Right cardiac atrium (tissue), 5 donors: Measurements from ENCODE around the gene DCDC2C. TPM values are rescaled to one million over a fixed set of nuclear protein-coding genes. Genes with fewer than 3 reads are reported as not detected.

Experiments used
- ATAC-seq, 2 donors: fragments of 200-7000 bp; cut with Tn5 transposase; one replicate each; pipeline versions ENCODE4 v1.8.0 to v1.9.1; 2020; ENCODE audit warnings: moderate library complexity in 2 of 2, mild to moderate bottlenecking in 1 of 2
- DNase-seq, 3 donors: peaks; one replicate each; pipeline ENCODE4 v3.0.0-alpha.2; 2020
- H3K27ac ChIP-seq: one replicate; pipeline ENCODE4 v1.5.1; 2013; ENCODE audit warnings: mild to moderate bottlenecking, low read length, control low read depth, moderate library complexity
- H3K27me3 ChIP-seq: one replicate; pipeline ENCODE4 v1.6.1; 2013; ENCODE audit not compliant: control insufficient read depth, insufficient read depth
- H3K4me1 ChIP-seq: one replicate; pipeline ENCODE4 v1.6.1; 2013; ENCODE audit warnings: low read length; ENCODE audit not compliant: control insufficient read depth, insufficient read depth
- H3K4me3 ChIP-seq: one replicate; pipeline ENCODE4 v1.5.1; 2013; ENCODE audit warnings: low read length, control low read depth
- H3K9me3 ChIP-seq: one replicate; pipeline ENCODE4 v1.6.1; 2013; ENCODE audit warnings: low read length; ENCODE audit not compliant: control insufficient read depth
- WGBS: extraction: QIAGEN DNeasy Blood & Tissue Kit; methylation state at CpG from one replicate; pipeline ENCODE4 v1.1.7; 2013; 5-methylcytosine and 5-hydroxymethylcytosine counted together
- intact Hi-C, 4 donors: fragments of 100-400 bp; cut with DNase I; formaldehyde crosslinking; loops; one replicate each; pipeline versions ENCODE4 v1.11.0 to v1.14.0; 2022 to 2023
- polyA plus RNA-seq: library from polyadenylated mRNA; stranded (reverse); fragments of 200-250 nt; gene quantifications from one replicate; pipeline ENCODE4 v1.2.3, GENCODE V29; 2013
- total RNA-seq, 4 donors: library from RNA; stranded (reverse); fragmentation: NEBNext Ultra II Directional; extraction: Animal tissue kit (Norgen Biotek cat#: 25700); gene quantifications; one replicate each; pipeline ENCODE4 v1.2.1, GENCODE V29; 2021
- donor health status: healthy with polysubstance abuse.
- donor health status: DM: no; HTN: yes; CAD: no.
- donor health status: DM: no; HTN: no; CAD: no.
- donor health status: DM: no; HTN: yes; CAD: no; lungs with severe emphysema.
- donor health status: DM: yes; HTN: yes; CAD: no.

The DCDC2C gene
- total and polyA plus RNA-seq, 5 donors, result not detected

DNA sequence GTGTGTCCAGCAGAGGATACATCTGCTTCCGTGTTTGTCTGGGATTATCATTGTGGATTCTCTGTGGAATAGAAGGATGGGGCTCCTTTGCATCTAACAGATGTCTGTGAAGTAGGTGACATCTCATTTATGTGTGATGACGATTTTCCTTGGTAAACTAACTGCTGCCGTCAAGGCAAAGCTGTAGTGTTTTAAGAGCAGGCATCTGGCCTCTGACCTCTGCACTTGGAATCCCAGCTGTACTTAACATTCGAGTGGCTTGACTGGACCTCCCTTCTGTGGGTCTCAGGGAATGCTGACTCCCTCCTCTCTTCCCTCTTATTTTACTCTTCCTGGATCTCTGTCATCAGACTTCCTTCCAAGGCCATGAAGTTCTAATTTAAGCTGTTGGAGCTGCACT is 56.4 kb downstream of the DCDC2C start:
- Histone ChIP-seq H3K9me3 (no peaks in the 10 kb centered on the region), H3K4me1 (no peaks in the 10 kb centered on the region), H3K4me3 (no peak overlapping the region), H3K27me3 (no peaks in the 10 kb centered on the region), H3K27ac (no peak overlapping the region)
- intact Hi-C loops, result no loop called here
- 39% methylated on average over 4 of the region's 4 CpGs for WGBS
- DNase-seq, result no peak
- ATAC-seq, result no peak

GRCh38 chr2:3761272-3761671 is 57.9 kb downstream of the DCDC2C start:
- Histone ChIP-seq H3K9me3 (no peaks in the 10 kb centered on the region), H3K4me3 (no peak overlapping the region), H3K4me1 (no peaks in the 10 kb centered on the region), H3K27me3 (no peaks in the 10 kb centered on the region), H3K27ac (no peak overlapping the region)
- ATAC-seq (no peak), DNase-seq (no peak)
- intact Hi-C loops, result no loop called here
- whole genome bisulfite sequencing, result 88% methylated on average over 5 of the region's 5 CpGs

- no peak overlapping the region for H3K27ac ChIP-seq
These were observed 59.5 kb downstream of the DCDC2C start for GRCh38 chr2:3762771-3763447.

GRCh38 chr2:3766824-3767223 is 63.4 kb downstream of the DCDC2C start:
- Histone ChIP-seq H3K4me1 (no peaks in the 10 kb centered on the region), H3K27me3 (no peaks in the 10 kb centered on the region), H3K9me3 (no peaks in the 10 kb centered on the region), H3K27ac (no peak overlapping the region), H3K4me3 (no peak overlapping the region)
- intact Hi-C loops, result no loop called here
- WGBS, result 86% methylated on average over 14 of the region's 14 CpGs
- ATAC-seq (no peak), DNase-seq (no peak)

More at GRCh38 chr2:3762771-3763447, 59.5 kb downstream of the DCDC2C start:
- DNase-seq (no peak), ATAC-seq (no peak)
- 82% methylated on average over 14 of the region's 14 CpGs for WGBS
- Histone ChIP-seq H3K9me3 (no peaks in the 10 kb centered on the region), H3K27me3 (no peaks in the 10 kb centered on the region), H3K4me1 (no peaks in the 10 kb centered on the region), H3K4me3 (no peak overlapping the region)
- intact Hi-C loops, result no loop called here

- Histone ChIP-seq H3K27me3 (no peaks in the 10 kb centered on the region), H3K9me3 (no peaks in the 10 kb centered on the region), H3K27ac (no peak overlapping the region), H3K4me3 (no peak overlapping the region), H3K4me1 (no peaks in the 10 kb centered on the region)
- intact Hi-C loops, result no loop called here
- no peak for DNase-seq
- 87% methylated on average over 21 of the region's 21 CpGs for whole genome bisulfite sequencing
- ATAC-seq, result no peak
These were observed 65.8 kb downstream of the DCDC2C start for GRCh38 chr2:3768960-3769765.

DNA sequence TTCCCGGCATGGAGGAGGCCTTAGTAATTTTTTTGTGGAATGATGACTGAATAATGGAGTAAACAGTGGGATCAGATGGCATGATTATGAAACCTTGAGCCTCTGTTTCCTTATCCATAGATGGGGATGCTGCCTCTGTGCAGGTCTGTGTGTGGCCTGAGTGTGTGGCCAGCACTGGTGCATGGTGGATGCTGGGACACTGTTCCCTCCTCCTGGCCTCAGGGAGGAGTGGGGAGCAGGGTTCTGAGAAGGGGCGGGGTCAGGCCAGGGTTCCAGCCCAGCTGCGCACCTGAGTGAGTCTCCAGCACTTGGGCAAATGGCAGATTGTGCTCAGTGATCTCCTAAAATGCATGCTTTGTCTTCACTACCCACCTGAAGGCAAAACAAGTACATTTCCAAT is 66.4 kb downstream of the DCDC2C start:
- Histone ChIP-seq H3K9me3 (no peaks in the 10 kb centered on the region), H3K4me1 (no peaks in the 10 kb centered on the region), H3K27ac (no peak overlapping the region), H3K4me3 (no peak overlapping the region), H3K27me3 (no peaks in the 10 kb centered on the region)
- DNase-seq (no peak), ATAC-seq (no peak)
- intact Hi-C loops, result no loop called here
- 86% methylated on average over 3 of the region's 3 CpGs for WGBS

DNA sequence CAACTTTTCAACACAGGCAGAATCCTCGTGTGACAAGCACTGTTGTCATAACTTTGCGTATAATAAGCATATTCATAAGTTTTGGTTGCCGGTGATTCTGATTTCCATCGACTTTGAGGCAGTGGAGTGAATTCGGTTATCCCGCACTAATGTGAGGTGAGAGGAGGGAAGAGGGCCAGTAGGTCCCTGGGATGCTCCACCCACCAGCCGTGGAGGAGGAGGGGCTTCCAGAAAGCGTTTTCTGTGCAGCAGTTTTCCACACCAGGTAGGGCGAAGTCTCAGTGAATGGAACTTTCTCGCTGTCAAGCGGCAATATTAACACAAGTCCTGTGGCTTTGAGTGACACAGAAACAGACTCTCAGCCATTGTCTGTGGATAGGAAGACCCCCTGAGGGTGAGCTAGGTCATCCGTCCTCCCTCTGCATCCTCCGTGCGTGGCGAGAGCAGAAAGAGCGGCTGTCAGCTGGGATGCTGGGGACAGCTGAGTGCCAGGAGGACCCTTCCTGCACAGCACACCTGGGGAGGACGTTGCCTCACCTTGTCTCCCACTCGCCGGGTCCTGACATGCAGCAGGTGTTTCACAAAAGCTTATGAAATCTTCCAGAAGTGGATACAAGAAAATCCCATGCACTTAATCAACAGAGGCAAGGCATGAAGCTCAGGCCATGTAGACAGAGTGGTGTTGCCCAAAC is 67.5 kb downstream of the DCDC2C start:
- no peaks in the 10 kb centered on the region for H3K4me1 ChIP-seq
- ATAC-seq (no peak), DNase-seq (no peak)
- H3K4me3 ChIP-seq, result no peak overlapping the region
- no peak overlapping the region for H3K27ac ChIP-seq
- WGBS, result 78% methylated on average over 19 of the region's 19 CpGs
- H3K27me3 ChIP-seq, result no peaks in the 10 kb centered on the region
- intact Hi-C loops, result no loop called here
- no peaks in the 10 kb centered on the region for H3K9me3 ChIP-seq

DNA sequence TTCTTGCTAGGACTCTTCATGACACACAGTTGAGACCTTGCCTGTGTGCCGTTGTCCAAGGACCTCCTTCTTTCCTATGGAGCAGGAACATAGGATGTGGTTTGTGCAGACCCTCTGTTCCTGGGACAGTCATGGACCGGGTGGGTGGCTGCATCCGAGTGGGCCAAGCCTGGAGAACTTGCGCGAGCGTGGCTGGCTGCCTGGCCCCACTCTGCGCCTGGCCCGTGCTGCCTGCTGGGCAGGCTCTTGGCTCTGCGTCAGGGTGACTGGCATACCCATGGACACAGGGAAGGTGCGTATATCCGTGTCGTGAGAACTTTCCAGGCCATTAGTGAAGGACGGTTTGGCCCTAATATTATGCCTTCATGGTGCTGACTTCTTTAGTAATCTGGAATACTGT is 68.2 kb downstream of the DCDC2C start:
- no peaks in the 10 kb centered on the region for H3K4me1 ChIP-seq
- no peak overlapping the region for H3K4me3 ChIP-seq
- no peak overlapping the region for H3K27ac ChIP-seq
- ATAC-seq (no peak), DNase-seq (no peak)
- intact Hi-C loops, result no loop called here
- H3K9me3 ChIP-seq, result no peaks in the 10 kb centered on the region
- H3K27me3 ChIP-seq, result no peaks in the 10 kb centered on the region
- 82% methylated on average over 13 of the region's 13 CpGs for WGBS

- Histone ChIP-seq H3K27ac (no peak overlapping the region), H3K9me3 (no peaks in the 10 kb centered on the region), H3K4me1 (no peaks in the 10 kb centered on the region), H3K27me3 (no peaks in the 10 kb centered on the region), H3K4me3 (no peak overlapping the region)
- ATAC-seq (no peak), DNase-seq (no peak)
- 66% methylated on average over 12 of the region's 12 CpGs for WGBS
- intact Hi-C loops, result no loop called here
These were observed 71.0 kb downstream of the DCDC2C start for GRCh38 chr2:3774336-3774735.

DNA sequence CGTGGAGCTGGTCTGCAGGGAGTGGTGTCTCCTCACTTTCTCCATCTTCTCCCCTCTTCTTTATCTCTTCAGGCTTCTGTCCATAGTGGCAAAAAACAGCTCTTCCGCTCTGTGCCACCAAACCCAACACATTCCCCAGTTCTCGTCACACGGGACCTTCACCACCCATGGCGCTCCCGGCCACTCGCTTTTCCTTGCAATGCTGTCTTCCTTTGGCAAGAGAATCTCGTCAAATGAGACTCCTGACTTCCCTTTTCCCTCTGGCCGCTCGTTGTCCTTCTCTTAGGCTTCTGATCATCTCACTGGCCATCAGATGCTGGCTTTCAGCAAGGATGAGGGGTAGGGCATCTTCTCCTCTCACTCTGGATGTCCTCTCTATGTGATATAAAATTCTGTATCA is 72.9 kb downstream of the DCDC2C start:
- intact Hi-C loops, result loop anchor here in 1 of 4 donors (5.0 kb wide), 1 partner anchor 49 kb away; no protein-coding TSS in a partner anchor
- H3K27ac ChIP-seq, result no peak overlapping the region
- no peaks in the 10 kb centered on the region for H3K27me3 ChIP-seq
- WGBS, result 90% methylated on average over 10 of the region's 10 CpGs
- H3K4me3 ChIP-seq, result no peak overlapping the region
- DNase-seq (no peak), ATAC-seq (no peak)
- H3K9me3 ChIP-seq, result no peaks in the 10 kb centered on the region
- no peaks in the 10 kb centered on the region for H3K4me1 ChIP-seq

- no peaks in the 10 kb centered on the region for H3K9me3 ChIP-seq
- H3K27ac ChIP-seq, result no peak overlapping the region
- H3K4me1 ChIP-seq, result no peaks in the 10 kb centered on the region
- intact Hi-C loops, result loop anchor here in 1 of 4 donors (5.0 kb wide), 1 partner anchor 51 kb away; no protein-coding TSS in a partner anchor
- H3K4me3 ChIP-seq, result no peak overlapping the region
- WGBS, result 61% methylated on average over 11 of the region's 11 CpGs
- ATAC-seq (no peak), DNase-seq (no peak)
- H3K27me3 ChIP-seq, result no peaks in the 10 kb centered on the region
These were observed 74.6 kb downstream of the DCDC2C start for GRCh38 chr2:3777966-3778365.
